Measurements from ENCODE around the gene GPR35.
A peak's percentile ranks its signal among the peaks of the same experiment; 100 is the strongest.

GPR35 gene

GRCh38 chr2:240620149-240620731 is 5.0 kb upstream of the GPR35 start:
- no peaks in the 10 kb centered on the region for H3K27me3 ChIP-seq (ENCODE audit: insufficient read depth, low read depth, severe bottlenecking)
- no peak overlapping the region for H3K27ac ChIP-seq
- TF ChIP-seq CTCF (IDR thresholded peaks at IDR 0.05; ENCODE audit: low read depth, low read length): no peak
- H3K9me3 ChIP-seq (ENCODE audit: severe bottlenecking): peaks cover 9% of the 10 kb centered on the region
- peak; percentile 5 for DNase-seq
- no peaks in the 10 kb centered on the region for H3K36me3 ChIP-seq
- H3K4me3 ChIP-seq (ENCODE audit: low read depth, low read length): no peak overlapping the region

GRCh38 chr2:240620859-240621258 is 4.4 kb upstream of the GPR35 start:
- Histone ChIP-seq H3K27me3 (ENCODE audit: insufficient read depth, low read depth, severe bottlenecking) (no peaks in the 10 kb centered on the region), H3K36me3 (no peaks in the 10 kb centered on the region), H3K9me3 (ENCODE audit: severe bottlenecking) (peaks cover 9% of the 10 kb centered on the region), H3K4me3 (ENCODE audit: low read depth, low read length) (no peak overlapping the region), H3K27ac (no peak overlapping the region)
- DNase-seq: no peak
- no peak for TF ChIP-seq CTCF (IDR thresholded peaks at IDR 0.05; ENCODE audit: low read depth, low read length)

GRCh38 chr2:240622060-240622411 is 3.2 kb upstream of the GPR35 start:
- peak; percentile 2 for DNase-seq
- Histone ChIP-seq H3K9me3 (ENCODE audit: severe bottlenecking) (peaks cover 9% of the 10 kb centered on the region), H3K27ac (no peak overlapping the region), H3K36me3 (no peaks in the 10 kb centered on the region), H3K4me3 (ENCODE audit: low read depth, low read length) (no peak overlapping the region), H3K27me3 (ENCODE audit: insufficient read depth, low read depth, severe bottlenecking) (no peaks in the 10 kb centered on the region)
- no peak for TF ChIP-seq CTCF (IDR thresholded peaks at IDR 0.05; ENCODE audit: low read depth, low read length)

- peak; percentile 13 for DNase-seq
Observed at GRCh38 chr2:240622531-240623235, 2.6 kb upstream of the GPR35 start.

GRCh38 chr2:240623531-240624010 is 1.7 kb upstream of the GPR35 start:
- H3K27me3 ChIP-seq (ENCODE audit: insufficient read depth, low read depth, severe bottlenecking): no peaks in the 10 kb centered on the region
- DNase-seq: peak; percentile 4
- no peak for TF ChIP-seq CTCF (IDR thresholded peaks at IDR 0.05; ENCODE audit: low read depth, low read length)

More at GRCh38 chr2:240622531-240623235, 2.6 kb upstream of the GPR35 start:
- no peak overlapping the region for H3K27ac ChIP-seq
- no peak for TF ChIP-seq CTCF (IDR thresholded peaks at IDR 0.05; ENCODE audit: low read depth, low read length)
- no peaks in the 10 kb centered on the region for H3K27me3 ChIP-seq (ENCODE audit: insufficient read depth, low read depth, severe bottlenecking)
- H3K4me3 ChIP-seq (ENCODE audit: low read depth, low read length): no peak overlapping the region
- H3K9me3 ChIP-seq (ENCODE audit: severe bottlenecking): peaks cover 4% of the 10 kb centered on the region
- H3K36me3 ChIP-seq: no peaks in the 10 kb centered on the region

More at GRCh38 chr2:240623531-240624010, 1.7 kb upstream of the GPR35 start:
- H3K36me3 ChIP-seq: no peaks in the 10 kb centered on the region
- no peak overlapping the region for H3K27ac ChIP-seq
- no peak overlapping the region for H3K4me3 ChIP-seq (ENCODE audit: low read depth, low read length)
- H3K9me3 ChIP-seq (ENCODE audit: severe bottlenecking): no peaks in the 10 kb centered on the region

Measured in WERI-Rb-1 (cell line).